GM12878 (cell line): ENCODE measurements around the gene KRTAP10-3. TPM values are rescaled to one million over a fixed set of nuclear protein-coding genes. Genes with fewer than 3 reads are reported as not detected.

Experiments
- ATAC-seq: fragments of 200-7000 bp; cut with Tn5 transposase; 3 replicates; pipeline ENCODE4 v1.9.1; 2020; ENCODE audit warnings: mild to moderate bottlenecking, moderate library complexity
- BruUV-seq: library from RNA; stranded (reverse); fragments of 400-500 nt; replicated peaks from 2 replicates; lab custom pipeline; 2021; lab: Mats Ljungman, UMichigan
- CTCF ChIA-PET: fragments of 300-600 bp; sonication (Branson Sonifier 250); formaldehyde crosslinking; extraction: SDS; loops from one replicate; lab custom pipeline; 2021; ENCODE audit warnings: inconsistent platforms; lab: Yijun Ruan, JAX
- POLR2A ChIA-PET: fragments of 350-600 bp; formaldehyde crosslinking; extraction: SDS; loops from one replicate; lab custom pipeline; 2021; ENCODE audit warnings: inconsistent platforms; lab: Charles Lee
- RAD21 ChIA-PET: fragments of 300-600 bp; sonication (Branson Sonifier 250); formaldehyde crosslinking; loops from one replicate; lab custom pipeline; 2023; ENCODE audit warnings: antibody characterized with exemption; ENCODE audit not compliant: unreplicated experiment; lab: Charles Lee
- SMC1A ChIA-PET: fragments of 300-600 bp; sonication (Branson Sonifier 250); formaldehyde crosslinking; loops from one replicate; lab custom pipeline; 2023; ENCODE audit not compliant: unreplicated experiment, uncharacterized antibody; lab: Charles Lee
- DNase-seq: peaks from one replicate; pipeline ENCODE4 v3.0.0-alpha.2; 2011; ENCODE audit warnings: low read depth, low spot score
- FAIRE-seq: peaks from 3 replicates; lab custom pipeline; 2011; peaks lifted over from hg19 to GRCh38; lab: Jason Lieb, UNC
- H2AFZ ChIP-seq: 2 replicates; pipeline ENCODE4 v1.6.0; 2011; ENCODE audit warnings: low read depth, low read length, control low read depth; ENCODE audit not compliant: control insufficient read depth
- H3K27ac ChIP-seq: 2 replicates; pipeline ENCODE4 v1.5.1; 2011; ENCODE audit warnings: control low read depth; ENCODE audit not compliant: control insufficient read depth, insufficient read depth
- H3K27me3 ChIP-seq, 2 experiments: replicated peaks in 1 of 2; 2 replicates each; pipeline versions ENCODE4 v1.6.0 to v1.6.1; 2011; ENCODE audit warnings: low read length in 1 of 2; ENCODE audit not compliant: control insufficient read depth in 2 of 2, insufficient read depth in 2 of 2
- H3K36me3 ChIP-seq, 2 experiments: 2 replicates each; pipeline ENCODE4 v1.5.1; 2011; ENCODE audit warnings: low read length in 1 of 2; ENCODE audit not compliant: control insufficient read depth in 2 of 2, insufficient read depth in 2 of 2
- H3K4me1 ChIP-seq: 2 replicates; pipeline ENCODE4 v1.6.1; 2011; ENCODE audit warnings: mild to moderate bottlenecking, low read length, moderate library complexity, mixed read lengths; ENCODE audit not compliant: control insufficient read depth, insufficient read depth
- H3K4me2 ChIP-seq: 2 replicates; pipeline ENCODE4 v1.6.0; 2011; ENCODE audit warnings: control low read depth; ENCODE audit not compliant: control insufficient read depth, insufficient read depth
- H3K4me3 ChIP-seq: fragments of 200-600 bp; sonication (generic); 2 replicates; pipeline ENCODE4 v1.5.1; 2016
- H3K79me2 ChIP-seq: 2 replicates; pipeline ENCODE4 v1.6.0; 2011; ENCODE audit warnings: low read length; ENCODE audit not compliant: control insufficient read depth, insufficient read depth
- H3K9ac ChIP-seq: 2 replicates; pipeline ENCODE4 v1.8.0; 2011; ENCODE audit warnings: low read length, control low read depth, mixed read lengths; ENCODE audit not compliant: control insufficient read depth, insufficient read depth
- H3K9me3 ChIP-seq: replicated peaks from 3 replicates; pipeline ENCODE4 v1.5.1; 2011; ENCODE audit warnings: mild to moderate bottlenecking, low read length; ENCODE audit not compliant: control insufficient read depth, insufficient read depth
- H4K20me1 ChIP-seq: 2 replicates; pipeline ENCODE4 v1.6.0; 2011; ENCODE audit not compliant: control insufficient read depth, insufficient read depth
- BHLHE40 ChIP-seq, 2 experiments: fragments of 450-650 bp in 1 of 2; IDR thresholded peaks; 2 replicates each; pipeline ENCODE4 v1.6.1; 2011 to 2017; ENCODE audit warnings: low read depth in 2 of 2, borderline replicate concordance in 1 of 2, improper control_type of control experiment in 1 of 2, low read length in 1 of 2, mild to moderate bottlenecking in 1 of 2
- KLF5 ChIP-seq: fragments of 450-650 bp; IDR thresholded peaks from 2 replicates; pipeline ENCODE4 v1.6.1; 2014; ENCODE audit warnings: mild to moderate bottlenecking; ENCODE audit not compliant: partially characterized antibody
- ZNF622 ChIP-seq: fragments of 450-650 bp; IDR thresholded peaks from 2 replicates; pipeline ENCODE4 v1.6.1; 2017; ENCODE audit warnings: mild to moderate bottlenecking, inconsistent platforms
- WGBS: methylation state at CpG from one replicate; pipeline ENCODE4 v1.1.6; 2016; ENCODE audit warnings: low lambda C conversion rate; ENCODE audit not compliant: insufficient replicate concordance, insufficient coverage; ENCODE audit errors: missing lambda C conversion rate; 5-methylcytosine and 5-hydroxymethylcytosine counted together
- in situ Hi-C: fragments of 300-500 bp; cut with MboI; formaldehyde crosslinking; loops from 9 replicates; pipeline ENCODE4 v1.14.3; 2018; ENCODE audit warnings: mixed read lengths
- intact Hi-C: fragments of 100-400 bp; cut with micrococcal nuclease; formaldehyde crosslinking; loops from one replicate; pipeline ENCODE4 v1.14.2; 2022; ENCODE audit not compliant: unreplicated experiment
- polyA plus RNA-seq, 11 experiments: library from polyadenylated mRNA; depleted of rRNA in 4 of 11; unstranded in 6 of 11; stranded (reverse) in 5 of 11; fragments of >200 nt; fragmentation: Nextera tagmentation in 4 of 11; fragmentation: Illumina TruSeq in 1 of 11; extraction: Ambion mirVana in 4 of 11; extraction: Trizol in 1 of 11; gene quantifications; 1 replicate in 1 of 11; 2 replicates in 10 of 11; pipeline versions ENCODE4 v1.2.1 to v1.2.3, GENCODE V29; 2011 to 2016; ENCODE audit warnings: inconsistent platforms in 2 of 11, missing spikeins in 2 of 11, low read depth in 1 of 11
- total RNA-seq, 4 experiments: library from RNA; depleted of rRNA in 3 of 4; stranded (reverse); fragments of >200 nt in 3 of 4; fragmentation: Illumina TruSeq in 1 of 4; extraction: Trizol in 1 of 4; gene quantifications; 2 replicates each; pipeline versions ENCODE4 v1.2.1 to v1.2.3, GENCODE V29; 2013 to 2021
- TF ChIP-seq, protein P1 (sequence below): fragments of 450-650 bp; IDR thresholded peaks from 2 replicates; pipeline ENCODE4 v1.6.1; 2017; ENCODE audit warnings: antibody characterized with exemption, mild to moderate bottlenecking, moderate library complexity

KRTAP10-3 gene
- total and polyA plus RNA-seq, 10 of the 15 experiments (the other 5 are each of a cell fraction or from before 2014, with no cell fraction given) = not detected

DNA sequence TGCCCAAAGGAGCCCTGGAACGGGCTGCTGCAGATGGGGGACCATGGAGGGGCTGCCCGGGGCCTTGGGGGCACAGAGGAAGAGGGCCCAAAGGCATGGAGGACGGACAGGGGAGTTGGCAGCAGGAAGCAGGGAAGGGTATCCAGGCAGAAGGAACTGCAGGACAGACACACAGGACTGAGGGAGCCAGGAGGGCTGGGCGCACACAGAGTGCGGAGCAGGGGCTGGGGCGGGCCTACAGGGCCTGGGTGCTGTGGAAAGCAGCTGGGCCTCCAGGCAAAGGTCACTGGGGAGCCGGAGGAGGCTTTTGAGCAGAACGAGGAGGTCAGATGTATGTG is 46.7 kb downstream of the KRTAP10-3 start (continued):
- no peak for TF ChIP-seq KLF5
- TF ChIP-seq, protein P1, sequence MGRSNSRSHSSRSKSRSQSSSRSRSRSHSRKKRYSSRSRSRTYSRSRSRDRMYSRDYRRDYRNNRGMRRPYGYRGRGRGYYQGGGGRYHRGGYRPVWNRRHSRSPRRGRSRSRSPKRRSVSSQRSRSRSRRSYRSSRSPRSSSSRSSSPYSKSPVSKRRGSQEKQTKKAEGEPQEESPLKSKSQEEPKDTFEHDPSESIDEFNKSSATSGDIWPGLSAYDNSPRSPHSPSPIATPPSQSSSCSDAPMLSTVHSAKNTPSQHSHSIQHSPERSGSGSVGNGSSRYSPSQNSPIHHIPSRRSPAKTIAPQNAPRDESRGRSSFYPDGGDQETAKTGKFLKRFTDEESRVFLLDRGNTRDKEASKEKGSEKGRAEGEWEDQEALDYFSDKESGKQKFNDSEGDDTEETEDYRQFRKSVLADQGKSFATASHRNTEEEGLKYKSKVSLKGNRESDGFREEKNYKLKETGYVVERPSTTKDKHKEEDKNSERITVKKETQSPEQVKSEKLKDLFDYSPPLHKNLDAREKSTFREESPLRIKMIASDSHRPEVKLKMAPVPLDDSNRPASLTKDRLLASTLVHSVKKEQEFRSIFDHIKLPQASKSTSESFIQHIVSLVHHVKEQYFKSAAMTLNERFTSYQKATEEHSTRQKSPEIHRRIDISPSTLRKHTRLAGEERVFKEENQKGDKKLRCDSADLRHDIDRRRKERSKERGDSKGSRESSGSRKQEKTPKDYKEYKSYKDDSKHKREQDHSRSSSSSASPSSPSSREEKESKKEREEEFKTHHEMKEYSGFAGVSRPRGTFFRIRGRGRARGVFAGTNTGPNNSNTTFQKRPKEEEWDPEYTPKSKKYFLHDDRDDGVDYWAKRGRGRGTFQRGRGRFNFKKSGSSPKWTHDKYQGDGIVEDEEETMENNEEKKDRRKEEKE = no peak

DNA sequence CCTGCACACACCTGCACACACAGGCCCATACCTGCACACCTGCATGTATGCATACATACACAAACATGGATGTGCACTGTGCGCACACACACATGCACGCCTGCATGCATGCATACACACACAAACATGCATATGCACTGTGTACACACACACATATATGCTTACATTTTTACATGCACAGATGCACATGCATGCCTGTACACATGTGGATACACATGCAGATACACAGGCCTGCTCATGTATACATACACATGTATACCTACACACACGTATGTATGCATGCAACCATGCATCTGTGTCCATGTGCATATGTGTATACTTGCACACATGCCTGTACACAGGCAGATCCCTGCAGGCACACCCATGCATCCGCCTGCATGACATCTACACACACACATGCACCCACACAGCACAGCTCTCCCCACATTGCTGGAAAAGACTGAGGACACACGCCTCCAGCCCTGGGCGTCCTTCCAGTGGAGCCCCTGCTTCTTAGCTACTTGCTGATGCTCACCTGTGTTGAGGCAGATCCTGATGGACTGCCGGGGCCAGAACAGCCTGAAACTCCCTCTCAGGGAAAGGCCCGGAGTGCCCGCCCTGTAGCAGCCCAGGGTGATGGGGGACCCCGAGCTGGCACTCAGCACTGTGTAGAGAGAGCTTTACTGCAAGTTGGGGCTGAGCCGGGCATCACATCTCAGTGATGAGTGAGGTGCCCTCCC is 47.2 kb downstream of the KRTAP10-3 start:
- Histone ChIP-seq H2AFZ (no peak overlapping the region), H3K79me2 (no peaks in the 10 kb centered on the region), H3K4me2 (no peak overlapping the region), H3K9me3 (no peaks in the 10 kb centered on the region), H3K36me3 (no peaks in the 10 kb centered on the region), H3K27ac (no peak overlapping the region), H3K4me1 (no peaks in the 10 kb centered on the region), H3K9ac (no peak overlapping the region), H3K27me3 (no peaks in the 10 kb centered on the region; a peak in 1 of 4 replicates), H4K20me1 (no peaks in the 10 kb centered on the region), H3K4me3 (no peak overlapping the region)
- no peak for FAIRE-seq
- no peak for DNase-seq
- POLR2A ChIA-PET = interaction anchor here (0.5 kb wide), 1 partner anchor 439 kb away, joined by 3 read pairs; no protein-coding TSS in a partner anchor
- CTCF ChIA-PET = interaction anchor here (0.7 to 3.1 kb wide), 13 partner anchors 8 to 890 kb away, joined by 3 to 37 read pairs (median 3); partner anchors contain the start of gene UBE2G2
- RAD21 ChIA-PET = interaction anchor here (1.2 to 1.6 kb wide), 3 partner anchors 230 to 416 kb away, joined by 6 to 17 read pairs (median 9); no protein-coding TSS in a partner anchor
- TF ChIP-seq BHLHE40 (IDR thresholded peaks at IDR 0.05; ENCODE audit: borderline replicate concordance in 1 of 2, low read depth in 2 of 2, low read length in 1 of 2) = 0 out of 4 replicates have a peak, but pooled peaks of 1 of the 2 experiments have one; percentile 20
- no peak for TF ChIP-seq ZNF622
- intact Hi-C loops = no loop called here
- ATAC-seq = no peak
- BruUV-seq = no TSS peak
- in situ Hi-C loops = no loop called here
- WGBS = 38% methylated on average over 11 of the region's 11 CpGs
- SMC1A ChIA-PET = interaction anchor here (1.3 to 2.6 kb wide), 4 partner anchors 231 to 616 kb away, joined by 3 to 12 read pairs (median 8); no protein-coding TSS in a partner anchor
